H9 (cell line): Measurements from ENCODE around the gene OR1M1. TPM values are rescaled to one million over a fixed set of nuclear protein-coding genes. Genes with fewer than 3 reads are reported as not detected.

Experiments used
- DNase-seq: peaks from one replicate; pipeline ENCODE4 v3.0.0-alpha.2; 2017
- H2AFZ ChIP-seq: one replicate; pipeline ENCODE4 v1.6.1; 2013; ENCODE audit warnings: mild to moderate bottlenecking, low read length, control low read depth, moderate library complexity
- H2AK5ac ChIP-seq: 2 replicates; pipeline ENCODE4 v1.6.1; 2013; ENCODE audit warnings: low read length, control low read depth, mixed read lengths; ENCODE audit not compliant: insufficient read length
- H2BK120ac ChIP-seq: one replicate; pipeline ENCODE4 v1.6.1; 2013; ENCODE audit warnings: low read depth, mild to moderate bottlenecking, low read length, control low read depth, inconsistent platforms; ENCODE audit not compliant: poor library complexity, severe bottlenecking
- H2BK12ac ChIP-seq: 2 replicates; pipeline ENCODE4 v1.6.1; 2013; ENCODE audit warnings: low read length, control low read depth, mixed read lengths, low read depth; ENCODE audit not compliant: insufficient read length
- H2BK15ac ChIP-seq: 2 replicates; pipeline ENCODE4 v1.6.1; 2013; ENCODE audit warnings: low read depth, low read length, control low read depth
- H2BK20ac ChIP-seq: one replicate; pipeline ENCODE4 v1.6.1; 2013; ENCODE audit warnings: low read depth, mild to moderate bottlenecking, low read length, control low read depth, inconsistent platforms; ENCODE audit not compliant: poor library complexity, severe bottlenecking
- H2BK5ac ChIP-seq: 2 replicates; pipeline ENCODE4 v1.6.1; 2013; ENCODE audit warnings: low read length, control low read depth, mixed read lengths; ENCODE audit not compliant: insufficient read length
- H3K14ac ChIP-seq: 2 replicates; pipeline ENCODE4 v1.6.1; 2013; ENCODE audit warnings: low read length, control low read depth; ENCODE audit not compliant: insufficient read depth
- H3K18ac ChIP-seq: 2 replicates; pipeline ENCODE4 v1.6.1; 2013; ENCODE audit warnings: low read depth, mild to moderate bottlenecking, mixed read lengths, low read length, control low read depth; ENCODE audit not compliant: insufficient read length
- H3K23ac ChIP-seq: 2 replicates; pipeline ENCODE4 v1.6.1; 2013; ENCODE audit warnings: low read length, control low read depth, mixed read lengths, low read depth; ENCODE audit not compliant: insufficient read length
- H3K23me2 ChIP-seq: 2 replicates; pipeline ENCODE4 v1.6.1; 2013; ENCODE audit warnings: low read depth, mild to moderate bottlenecking, mixed read lengths, low read length, control low read depth; ENCODE audit not compliant: insufficient read length, poor library complexity, severe bottlenecking
- H3K27ac ChIP-seq: 2 replicates; pipeline ENCODE4 v1.5.1; 2013; ENCODE audit warnings: low read length, control low read depth, mixed read lengths, low read depth; ENCODE audit not compliant: insufficient read length
- H3K27me3 ChIP-seq: 2 replicates; pipeline ENCODE4 v1.6.1; 2013; ENCODE audit warnings: low read length, control low read depth, inconsistent platforms; ENCODE audit not compliant: insufficient read depth
- H3K4ac ChIP-seq: 2 replicates; pipeline ENCODE4 v1.6.1; 2013; ENCODE audit warnings: low read depth, mild to moderate bottlenecking, control low read depth, inconsistent platforms, low read length, moderate library complexity
- H3K4me1 ChIP-seq: 2 replicates; pipeline ENCODE4 v1.6.1; 2013; ENCODE audit warnings: low read length, control low read depth, inconsistent platforms; ENCODE audit not compliant: insufficient read depth
- H3K4me2 ChIP-seq: 2 replicates; pipeline ENCODE4 v1.6.1; 2013; ENCODE audit warnings: low read length, control low read depth, mixed read lengths; ENCODE audit not compliant: insufficient read length, insufficient read depth
- H3K56ac ChIP-seq: 2 replicates; pipeline ENCODE4 v1.6.1; 2013; ENCODE audit warnings: low read depth, mild to moderate bottlenecking, mixed read lengths, low read length, control low read depth; ENCODE audit not compliant: insufficient read length
- H3K79me1 ChIP-seq: 2 replicates; pipeline ENCODE4 v1.6.1; 2013; ENCODE audit warnings: low read depth, mild to moderate bottlenecking, moderate library complexity, low read length, control low read depth, inconsistent platforms; ENCODE audit not compliant: insufficient read depth, poor library complexity, severe bottlenecking
- H3K79me2 ChIP-seq: 2 replicates; pipeline ENCODE4 v1.6.1; 2013; ENCODE audit warnings: low read length, control low read depth, inconsistent platforms; ENCODE audit not compliant: insufficient read depth
- H3K9ac ChIP-seq: 2 replicates; pipeline ENCODE4 v1.6.1; 2013; ENCODE audit warnings: low read length, control low read depth, mixed read lengths; ENCODE audit not compliant: insufficient read length; ENCODE audit errors: extremely low read depth
- H3K9me3 ChIP-seq: one replicate; pipeline ENCODE4 v1.6.1; 2013; ENCODE audit warnings: low read depth, low read length, inconsistent platforms; ENCODE audit not compliant: control insufficient read depth
- H3T11ph ChIP-seq: one replicate; pipeline ENCODE4 v1.6.1; 2013; ENCODE audit warnings: mild to moderate bottlenecking, low read length, control low read depth, inconsistent platforms
- H4K20me1 ChIP-seq: one replicate; pipeline ENCODE4 v1.6.1; 2013; ENCODE audit not compliant: control insufficient read depth, insufficient read length, insufficient read depth
- H4K5ac ChIP-seq: 2 replicates; pipeline ENCODE4 v1.6.1; 2013; ENCODE audit warnings: low read depth, mild to moderate bottlenecking, mixed read lengths, low read length, control low read depth; ENCODE audit not compliant: insufficient read length
- H4K8ac ChIP-seq: replicated peaks from 2 replicates; pipeline ENCODE4 v1.6.1; 2013; ENCODE audit warnings: low read length, control low read depth, mixed read lengths, low read depth; ENCODE audit not compliant: insufficient read length
- H4K91ac ChIP-seq: 2 replicates; pipeline ENCODE4 v1.6.1; 2013; ENCODE audit warnings: low read depth, mild to moderate bottlenecking, moderate library complexity, mixed read lengths, low read length, control low read depth; ENCODE audit not compliant: insufficient read length
- H3K27ac Mint-ChIP-seq, 3 experiments: 2 replicates in 2 of 3; 3 replicates in 1 of 3; pipeline ENCODE4 v1.8.0; 2020 to 2021; ENCODE audit warnings: mixed read lengths in 3 of 3, mild to moderate bottlenecking in 1 of 3, moderate library complexity in 1 of 3
- H3K27me3 Mint-ChIP-seq: 2 replicates; pipeline ENCODE4 v1.8.0; 2021; ENCODE audit warnings: low read depth, mild to moderate bottlenecking, moderate library complexity, mixed read lengths
- H3K36me3 Mint-ChIP-seq, 3 experiments: 2 replicates in 2 of 3; 3 replicates in 1 of 3; pipeline ENCODE4 v1.8.0; 2020 to 2021; ENCODE audit warnings: low read depth in 3 of 3, mixed read lengths in 3 of 3; ENCODE audit not compliant: insufficient read depth in 1 of 3
- H3K4me1 Mint-ChIP-seq, 2 experiments: 2 replicates each; pipeline ENCODE4 v1.8.0; 2020; ENCODE audit warnings: mixed read lengths in 2 of 2
- H3K4me3 Mint-ChIP-seq, 2 experiments: 2 replicates in 1 of 2; 3 replicates in 1 of 2; pipeline ENCODE4 v1.8.0; 2020 to 2021; ENCODE audit warnings: mild to moderate bottlenecking in 2 of 2, mixed read lengths in 2 of 2, moderate library complexity in 1 of 2
- H3K9me3 Mint-ChIP-seq, 2 experiments: 2 replicates in 1 of 2; 3 replicates in 1 of 2; pipeline ENCODE4 v1.8.0; 2020; ENCODE audit warnings: mild to moderate bottlenecking in 2 of 2, mixed read lengths in 2 of 2, moderate library complexity in 1 of 2
- WGBS: extraction: QIAGEN DNeasy Blood & Tissue Kit; methylation state at CpG from one replicate; pipeline ENCODE4 v1.1.7; 2013; ENCODE audit warnings: missing lambda C conversion rate, low lambda C conversion rate, mixed read lengths; ENCODE audit not compliant: insufficient read length; ENCODE audit errors: extremely low coverage; 5-methylcytosine and 5-hydroxymethylcytosine counted together
- total RNA-seq: library from RNA; stranded (reverse); gene quantifications from 2 replicates; pipeline ENCODE4 v1.2.1, GENCODE V29; 2021
- TF ChIP-seq, protein P1 (sequence below): fragments of 200-600 bp; sonication (generic); conservative IDR thresholded peaks from 3 replicates; pipeline ENCODE4 v1.8.0; 2021; ENCODE audit warnings: antibody characterized with exemption, mild to moderate bottlenecking

Gene OR1M1
- total RNA-seq, 1 experiment from 2014 or later = not detected

GRCh38 chr19:9130965-9131364 is 44.1 kb downstream of the OR1M1 start:
- no peak overlapping the region for H2BK12ac ChIP-seq
- H2AFZ ChIP-seq = no peak overlapping the region
- Mint-ChIP-seq H3K9me3 (peaks cover 54 to 62% of the 10 kb centered on the region in 2 experiments), H3K27me3 (peaks cover 10% of the 10 kb centered on the region), H3K4me1 (no peaks in the 10 kb centered on the region), H3K27ac (no peak overlapping the region), H3K4me3 (no peak overlapping the region), H3K36me3 (peaks cover 0 to 2% (median 0%) of the 10 kb centered on the region in 3 experiments; a peak in 3 of 7 replicates)
- no peak overlapping the region for H2BK120ac ChIP-seq
- no peak overlapping the region for H3T11ph ChIP-seq
- H3K4me2 ChIP-seq = no peak overlapping the region
- H3K79me2 ChIP-seq = no peaks in the 10 kb centered on the region
- H3K56ac ChIP-seq = no peak overlapping the region
- H3K27ac ChIP-seq = no peak overlapping the region
- H2BK20ac ChIP-seq = no peak overlapping the region
- no peak overlapping the region for H4K5ac ChIP-seq
- H4K8ac ChIP-seq = no peak overlapping the region
- H3K14ac ChIP-seq = no peak overlapping the region
- no peaks in the 10 kb centered on the region for H3K79me1 ChIP-seq
- no peak overlapping the region for H3K18ac ChIP-seq
- no peak overlapping the region for H2AK5ac ChIP-seq
- no peak overlapping the region for H2BK15ac ChIP-seq
- no peaks in the 10 kb centered on the region for H3K4me1 ChIP-seq
- H4K20me1 ChIP-seq = no peaks in the 10 kb centered on the region
- no peak overlapping the region for H2BK5ac ChIP-seq
- no peak for DNase-seq
- H4K91ac ChIP-seq = no peak overlapping the region
- H3K4ac ChIP-seq = no peak overlapping the region
- H3K27me3 ChIP-seq = no peaks in the 10 kb centered on the region
- TF ChIP-seq, protein P1, sequence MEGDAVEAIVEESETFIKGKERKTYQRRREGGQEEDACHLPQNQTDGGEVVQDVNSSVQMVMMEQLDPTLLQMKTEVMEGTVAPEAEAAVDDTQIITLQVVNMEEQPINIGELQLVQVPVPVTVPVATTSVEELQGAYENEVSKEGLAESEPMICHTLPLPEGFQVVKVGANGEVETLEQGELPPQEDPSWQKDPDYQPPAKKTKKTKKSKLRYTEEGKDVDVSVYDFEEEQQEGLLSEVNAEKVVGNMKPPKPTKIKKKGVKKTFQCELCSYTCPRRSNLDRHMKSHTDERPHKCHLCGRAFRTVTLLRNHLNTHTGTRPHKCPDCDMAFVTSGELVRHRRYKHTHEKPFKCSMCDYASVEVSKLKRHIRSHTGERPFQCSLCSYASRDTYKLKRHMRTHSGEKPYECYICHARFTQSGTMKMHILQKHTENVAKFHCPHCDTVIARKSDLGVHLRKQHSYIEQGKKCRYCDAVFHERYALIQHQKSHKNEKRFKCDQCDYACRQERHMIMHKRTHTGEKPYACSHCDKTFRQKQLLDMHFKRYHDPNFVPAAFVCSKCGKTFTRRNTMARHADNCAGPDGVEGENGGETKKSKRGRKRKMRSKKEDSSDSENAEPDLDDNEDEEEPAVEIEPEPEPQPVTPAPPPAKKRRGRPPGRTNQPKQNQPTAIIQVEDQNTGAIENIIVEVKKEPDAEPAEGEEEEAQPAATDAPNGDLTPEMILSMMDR = no peak
- no peak overlapping the region for H3K23ac ChIP-seq
- WGBS = no CpG with 5 or more reads among the region's 1 CpG
- H3K23me2 ChIP-seq = no peaks in the 10 kb centered on the region
- H3K9me3 ChIP-seq = no peaks in the 10 kb centered on the region
- no peak overlapping the region for H3K9ac ChIP-seq
